SK-N-MC (cell line): ENCODE data around the gene LINGO4.

Source experiments
- EZH2 ChIP-seq: fragments of 200-600 bp; sonication (generic); IDR thresholded peaks from one replicate; pipeline ENCODE4 v1.6.1; 2017; ENCODE audit warnings: antibody characterized with exemption
- POLR2AphosphoS5 ChIP-seq: IDR thresholded peaks from 2 replicates; pipeline ENCODE4 v1.6.1; 2012; ENCODE audit warnings: mild to moderate bottlenecking, low read depth, low read length, borderline replicate concordance

- TF ChIP-seq EZH2: no peak
- no peak for TF ChIP-seq POLR2AphosphoS5
Measured at GRCh38 chr1:151802372-151802771, 2.8 kb downstream of the LINGO4 start.
